Measurements from ENCODE around the gene LILRA6. TPM values are rescaled to one million over a fixed set of nuclear protein-coding genes. Genes with fewer than 3 reads are reported as not detected.

Gene LILRA6
- total and polyA plus RNA-seq, 2 of the 13 experiments (the other 11 are each of a cell fraction or from before 2014, with no cell fraction given): not detected

DNA sequence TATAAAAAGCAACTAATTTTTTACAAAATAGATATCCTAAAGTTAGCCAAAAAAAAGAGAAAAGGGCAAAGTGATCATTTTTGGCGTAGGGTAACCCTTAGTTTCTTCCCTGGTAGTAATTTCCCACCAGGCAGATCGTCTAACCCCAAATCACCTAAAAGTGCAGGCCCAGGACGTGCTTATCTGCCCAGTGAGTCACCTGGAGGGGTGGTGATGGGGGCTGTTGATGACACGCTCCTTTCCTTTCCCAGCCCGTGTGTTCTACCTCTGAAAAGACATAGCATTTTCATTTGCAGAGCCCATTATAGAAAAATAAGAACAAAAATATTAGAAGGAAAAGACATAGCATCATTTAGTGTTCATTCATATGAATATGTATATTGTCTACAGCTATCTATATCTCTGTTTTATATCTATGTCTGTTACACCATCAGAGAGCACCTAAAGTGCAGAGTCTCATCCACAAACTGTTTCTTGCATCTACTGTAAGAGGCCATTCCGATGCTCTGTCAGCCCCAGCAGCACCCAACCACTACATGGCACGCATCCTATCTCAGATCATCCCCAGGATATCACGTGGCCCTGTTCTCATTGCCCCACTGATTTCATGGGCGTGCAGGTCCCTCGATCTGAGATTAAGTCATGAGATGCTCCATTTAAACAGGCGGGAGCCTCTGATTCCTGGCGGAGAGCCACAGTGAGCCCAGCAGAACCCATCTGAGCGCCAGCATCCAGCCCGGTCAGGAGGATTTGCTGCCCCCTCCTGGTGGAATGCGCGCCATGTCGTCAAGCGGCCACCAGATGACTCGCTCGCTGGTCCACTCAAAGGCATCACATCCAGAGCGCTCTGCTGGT is 11.3 kb downstream of the LILRA6 start (continued):
- TF ChIP-seq, protein P1, sequence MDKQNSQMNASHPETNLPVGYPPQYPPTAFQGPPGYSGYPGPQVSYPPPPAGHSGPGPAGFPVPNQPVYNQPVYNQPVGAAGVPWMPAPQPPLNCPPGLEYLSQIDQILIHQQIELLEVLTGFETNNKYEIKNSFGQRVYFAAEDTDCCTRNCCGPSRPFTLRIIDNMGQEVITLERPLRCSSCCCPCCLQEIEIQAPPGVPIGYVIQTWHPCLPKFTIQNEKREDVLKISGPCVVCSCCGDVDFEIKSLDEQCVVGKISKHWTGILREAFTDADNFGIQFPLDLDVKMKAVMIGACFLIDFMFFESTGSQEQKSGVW (CRISPR knock-in tag; IDR thresholded peaks at IDR 0.05; ENCODE audit: borderline replicate concordance): no peak
- TF ChIP-seq, protein P2, sequence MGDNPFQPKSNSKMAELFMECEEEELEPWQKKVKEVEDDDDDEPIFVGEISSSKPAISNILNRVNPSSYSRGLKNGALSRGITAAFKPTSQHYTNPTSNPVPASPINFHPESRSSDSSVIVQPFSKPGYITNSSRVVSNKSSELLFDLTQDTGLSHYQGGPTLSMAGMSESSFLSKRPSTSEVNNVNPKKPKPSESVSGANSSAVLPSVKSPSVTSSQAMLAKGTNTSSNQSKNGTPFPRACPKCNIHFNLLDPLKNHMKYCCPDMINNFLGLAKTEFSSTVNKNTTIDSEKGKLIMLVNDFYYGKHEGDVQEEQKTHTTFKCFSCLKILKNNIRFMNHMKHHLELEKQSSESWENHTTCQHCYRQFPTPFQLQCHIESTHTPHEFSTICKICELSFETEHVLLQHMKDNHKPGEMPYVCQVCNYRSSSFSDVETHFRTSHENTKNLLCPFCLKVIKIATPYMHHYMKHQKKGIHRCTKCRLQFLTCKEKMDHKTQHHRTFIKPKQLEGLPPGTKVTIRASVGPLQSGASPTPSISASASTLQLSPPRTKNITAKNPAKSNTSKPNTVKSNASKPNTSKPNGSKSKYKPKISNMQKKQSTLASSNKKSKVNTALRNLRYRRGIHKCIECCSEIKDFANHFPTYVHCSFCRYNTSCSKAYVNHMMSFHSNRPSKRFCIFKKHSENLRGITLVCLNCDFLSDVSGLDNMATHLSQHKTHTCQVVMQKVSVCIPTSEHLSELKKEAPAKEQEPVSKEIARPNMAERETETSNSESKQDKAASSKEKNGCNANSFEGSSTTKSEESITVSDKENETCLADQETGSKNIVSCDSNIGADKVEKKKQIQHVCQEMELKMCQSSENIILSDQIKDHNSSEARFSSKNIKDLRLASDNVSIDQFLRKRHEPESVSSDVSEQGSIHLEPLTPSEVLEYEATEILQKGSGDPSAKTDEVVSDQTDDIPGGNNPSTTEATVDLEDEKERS (CRISPR knock-in tag; IDR thresholded peaks at IDR 0.05): no peak
- TF ChIP-seq, protein P3, sequence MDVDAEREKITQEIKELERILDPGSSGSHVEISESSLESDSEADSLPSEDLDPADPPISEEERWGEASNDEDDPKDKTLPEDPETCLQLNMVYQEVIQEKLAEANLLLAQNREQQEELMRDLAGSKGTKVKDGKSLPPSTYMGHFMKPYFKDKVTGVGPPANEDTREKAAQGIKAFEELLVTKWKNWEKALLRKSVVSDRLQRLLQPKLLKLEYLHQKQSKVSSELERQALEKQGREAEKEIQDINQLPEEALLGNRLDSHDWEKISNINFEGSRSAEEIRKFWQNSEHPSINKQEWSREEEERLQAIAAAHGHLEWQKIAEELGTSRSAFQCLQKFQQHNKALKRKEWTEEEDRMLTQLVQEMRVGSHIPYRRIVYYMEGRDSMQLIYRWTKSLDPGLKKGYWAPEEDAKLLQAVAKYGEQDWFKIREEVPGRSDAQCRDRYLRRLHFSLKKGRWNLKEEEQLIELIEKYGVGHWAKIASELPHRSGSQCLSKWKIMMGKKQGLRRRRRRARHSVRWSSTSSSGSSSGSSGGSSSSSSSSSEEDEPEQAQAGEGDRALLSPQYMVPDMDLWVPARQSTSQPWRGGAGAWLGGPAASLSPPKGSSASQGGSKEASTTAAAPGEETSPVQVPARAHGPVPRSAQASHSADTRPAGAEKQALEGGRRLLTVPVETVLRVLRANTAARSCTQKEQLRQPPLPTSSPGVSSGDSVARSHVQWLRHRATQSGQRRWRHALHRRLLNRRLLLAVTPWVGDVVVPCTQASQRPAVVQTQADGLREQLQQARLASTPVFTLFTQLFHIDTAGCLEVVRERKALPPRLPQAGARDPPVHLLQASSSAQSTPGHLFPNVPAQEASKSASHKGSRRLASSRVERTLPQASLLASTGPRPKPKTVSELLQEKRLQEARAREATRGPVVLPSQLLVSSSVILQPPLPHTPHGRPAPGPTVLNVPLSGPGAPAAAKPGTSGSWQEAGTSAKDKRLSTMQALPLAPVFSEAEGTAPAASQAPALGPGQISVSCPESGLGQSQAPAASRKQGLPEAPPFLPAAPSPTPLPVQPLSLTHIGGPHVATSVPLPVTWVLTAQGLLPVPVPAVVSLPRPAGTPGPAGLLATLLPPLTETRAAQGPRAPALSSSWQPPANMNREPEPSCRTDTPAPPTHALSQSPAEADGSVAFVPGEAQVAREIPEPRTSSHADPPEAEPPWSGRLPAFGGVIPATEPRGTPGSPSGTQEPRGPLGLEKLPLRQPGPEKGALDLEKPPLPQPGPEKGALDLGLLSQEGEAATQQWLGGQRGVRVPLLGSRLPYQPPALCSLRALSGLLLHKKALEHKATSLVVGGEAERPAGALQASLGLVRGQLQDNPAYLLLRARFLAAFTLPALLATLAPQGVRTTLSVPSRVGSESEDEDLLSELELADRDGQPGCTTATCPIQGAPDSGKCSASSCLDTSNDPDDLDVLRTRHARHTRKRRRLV (CRISPR knock-in tag; IDR thresholded peaks at IDR 0.05): no peak
- TF ChIP-seq ZNF292 (CRISPR knock-in tag; IDR thresholded peaks at IDR 0.05; ENCODE audit: borderline replicate concordance, low read depth) (no peak), MTA1 (CRISPR knock-in tag; IDR thresholded peaks at IDR 0.05; ENCODE audit: borderline replicate concordance) (no peak), CC2D1A (CRISPR knock-in tag; IDR thresholded peaks at IDR 0.05) (no peak), ZFP62 (CRISPR knock-in tag; IDR thresholded peaks at IDR 0.05) (no peak), ARNT (IDR thresholded peaks at IDR 0.05) (no peak), ZNF713 (CRISPR knock-in tag; IDR thresholded peaks at IDR 0.05) (no peak), EP300 (IDR thresholded peaks at IDR 0.05; ENCODE audit: low read depth in 2 of 2, low read length in 2 of 2) (no peak), EP300 (CRISPR knock-in tag; IDR thresholded peaks at IDR 0.05; ENCODE audit: borderline replicate concordance) (no peak)
- TF ChIP-seq, protein P4, sequence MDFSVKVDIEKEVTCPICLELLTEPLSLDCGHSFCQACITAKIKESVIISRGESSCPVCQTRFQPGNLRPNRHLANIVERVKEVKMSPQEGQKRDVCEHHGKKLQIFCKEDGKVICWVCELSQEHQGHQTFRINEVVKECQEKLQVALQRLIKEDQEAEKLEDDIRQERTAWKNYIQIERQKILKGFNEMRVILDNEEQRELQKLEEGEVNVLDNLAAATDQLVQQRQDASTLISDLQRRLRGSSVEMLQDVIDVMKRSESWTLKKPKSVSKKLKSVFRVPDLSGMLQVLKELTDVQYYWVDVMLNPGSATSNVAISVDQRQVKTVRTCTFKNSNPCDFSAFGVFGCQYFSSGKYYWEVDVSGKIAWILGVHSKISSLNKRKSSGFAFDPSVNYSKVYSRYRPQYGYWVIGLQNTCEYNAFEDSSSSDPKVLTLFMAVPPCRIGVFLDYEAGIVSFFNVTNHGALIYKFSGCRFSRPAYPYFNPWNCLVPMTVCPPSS (IDR thresholded peaks at IDR 0.05): no peak
- TF ChIP-seq, protein P5, sequence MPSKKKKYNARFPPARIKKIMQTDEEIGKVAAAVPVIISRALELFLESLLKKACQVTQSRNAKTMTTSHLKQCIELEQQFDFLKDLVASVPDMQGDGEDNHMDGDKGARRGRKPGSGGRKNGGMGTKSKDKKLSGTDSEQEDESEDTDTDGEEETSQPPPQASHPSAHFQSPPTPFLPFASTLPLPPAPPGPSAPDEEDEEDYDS (CRISPR knock-in tag; IDR thresholded peaks at IDR 0.05): no peak
- TF ChIP-seq, protein P6, sequence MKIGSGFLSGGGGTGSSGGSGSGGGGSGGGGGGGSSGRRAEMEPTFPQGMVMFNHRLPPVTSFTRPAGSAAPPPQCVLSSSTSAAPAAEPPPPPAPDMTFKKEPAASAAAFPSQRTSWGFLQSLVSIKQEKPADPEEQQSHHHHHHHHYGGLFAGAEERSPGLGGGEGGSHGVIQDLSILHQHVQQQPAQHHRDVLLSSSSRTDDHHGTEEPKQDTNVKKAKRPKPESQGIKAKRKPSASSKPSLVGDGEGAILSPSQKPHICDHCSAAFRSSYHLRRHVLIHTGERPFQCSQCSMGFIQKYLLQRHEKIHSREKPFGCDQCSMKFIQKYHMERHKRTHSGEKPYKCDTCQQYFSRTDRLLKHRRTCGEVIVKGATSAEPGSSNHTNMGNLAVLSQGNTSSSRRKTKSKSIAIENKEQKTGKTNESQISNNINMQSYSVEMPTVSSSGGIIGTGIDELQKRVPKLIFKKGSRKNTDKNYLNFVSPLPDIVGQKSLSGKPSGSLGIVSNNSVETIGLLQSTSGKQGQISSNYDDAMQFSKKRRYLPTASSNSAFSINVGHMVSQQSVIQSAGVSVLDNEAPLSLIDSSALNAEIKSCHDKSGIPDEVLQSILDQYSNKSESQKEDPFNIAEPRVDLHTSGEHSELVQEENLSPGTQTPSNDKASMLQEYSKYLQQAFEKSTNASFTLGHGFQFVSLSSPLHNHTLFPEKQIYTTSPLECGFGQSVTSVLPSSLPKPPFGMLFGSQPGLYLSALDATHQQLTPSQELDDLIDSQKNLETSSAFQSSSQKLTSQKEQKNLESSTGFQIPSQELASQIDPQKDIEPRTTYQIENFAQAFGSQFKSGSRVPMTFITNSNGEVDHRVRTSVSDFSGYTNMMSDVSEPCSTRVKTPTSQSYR (CRISPR knock-in tag; IDR thresholded peaks at IDR 0.05; ENCODE audit: borderline replicate concordance): no peak

Data from HepG2 (cell line).